Stomach (tissue), 4 donors: ENCODE results near the gene LRIF1.

ENCODE experiments used
- POLR2A ChIP-seq, 4 donors: fragments of 450-650 bp; IDR thresholded peaks; one replicate each; pipeline ENCODE4 v1.6.1; 2016; ENCODE audit warnings: antibody characterized with exemption in 4 of 4, control low read depth in 2 of 4, mild to moderate bottlenecking in 1 of 4, moderate library complexity in 1 of 4
- POLR2AphosphoS5 ChIP-seq, 3 donors: sonication (generic); formaldehyde crosslinking; IDR thresholded peaks; one replicate each; pipeline ENCODE4 v1.6.1; 2016; ENCODE audit warnings: antibody characterized with exemption in 3 of 3
- TF ChIP-seq, protein P1 (sequence below), 7 experiments: fragments of 450-650 bp in 4 of 7; fragments of 200-600 bp in 3 of 7; sonication (generic) in 3 of 7; IDR thresholded peaks; one replicate each; pipeline ENCODE4 v1.5.1; 2016 to 2019; ENCODE audit warnings: antibody characterized with exemption in 7 of 7, control low read depth in 2 of 7, mild to moderate bottlenecking in 1 of 7

DNA sequence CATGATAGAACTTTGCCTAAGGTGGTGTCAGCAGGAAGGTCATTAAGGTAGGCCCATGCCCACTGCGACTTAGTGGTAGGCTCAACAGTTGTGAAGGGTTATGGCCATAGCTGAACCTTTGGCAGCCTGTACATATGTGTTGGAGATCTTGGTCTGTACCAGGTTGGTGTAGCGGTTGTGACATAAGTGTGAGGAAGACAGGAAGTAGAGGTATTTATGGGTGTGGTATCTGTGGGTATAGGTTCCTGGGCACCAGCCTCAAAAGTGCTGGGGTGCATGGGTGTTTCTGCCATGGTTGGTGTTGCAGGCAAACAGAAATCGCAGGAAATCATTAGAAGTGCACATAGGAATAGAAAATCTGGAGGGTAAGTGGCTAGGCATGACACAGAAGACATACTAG is 18.6 kb upstream of the LRIF1 start:
- no peak for TF ChIP-seq POLR2A (IDR thresholded peaks at IDR 0.05)
- TF ChIP-seq, protein P1, sequence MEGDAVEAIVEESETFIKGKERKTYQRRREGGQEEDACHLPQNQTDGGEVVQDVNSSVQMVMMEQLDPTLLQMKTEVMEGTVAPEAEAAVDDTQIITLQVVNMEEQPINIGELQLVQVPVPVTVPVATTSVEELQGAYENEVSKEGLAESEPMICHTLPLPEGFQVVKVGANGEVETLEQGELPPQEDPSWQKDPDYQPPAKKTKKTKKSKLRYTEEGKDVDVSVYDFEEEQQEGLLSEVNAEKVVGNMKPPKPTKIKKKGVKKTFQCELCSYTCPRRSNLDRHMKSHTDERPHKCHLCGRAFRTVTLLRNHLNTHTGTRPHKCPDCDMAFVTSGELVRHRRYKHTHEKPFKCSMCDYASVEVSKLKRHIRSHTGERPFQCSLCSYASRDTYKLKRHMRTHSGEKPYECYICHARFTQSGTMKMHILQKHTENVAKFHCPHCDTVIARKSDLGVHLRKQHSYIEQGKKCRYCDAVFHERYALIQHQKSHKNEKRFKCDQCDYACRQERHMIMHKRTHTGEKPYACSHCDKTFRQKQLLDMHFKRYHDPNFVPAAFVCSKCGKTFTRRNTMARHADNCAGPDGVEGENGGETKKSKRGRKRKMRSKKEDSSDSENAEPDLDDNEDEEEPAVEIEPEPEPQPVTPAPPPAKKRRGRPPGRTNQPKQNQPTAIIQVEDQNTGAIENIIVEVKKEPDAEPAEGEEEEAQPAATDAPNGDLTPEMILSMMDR (IDR thresholded peaks at IDR 0.05) = no peak
- TF ChIP-seq POLR2AphosphoS5 (IDR thresholded peaks at IDR 0.05) = no peak
